HCT116 (cell line): Measurements from ENCODE around the gene PPP2R1B.

Experiments used
- EZH2phosphoT487 ChIP-seq: fragments of 200-600 bp; IDR thresholded peaks from 2 replicates; pipeline ENCODE4 v1.6.1; 2018; ENCODE audit warnings: antibody characterized with exemption, borderline replicate concordance
- POLR2A ChIP-seq: IDR thresholded peaks from 2 replicates; pipeline ENCODE4 v1.7.0; 2011; ENCODE audit warnings: borderline replicate concordance; ENCODE audit not compliant: insufficient read depth, insufficient read length; ENCODE audit errors: extremely low read depth
- RAD21 ChIP-seq: IDR thresholded peaks from 2 replicates; pipeline ENCODE4 v1.6.1; 2012; ENCODE audit warnings: low read depth, mild to moderate bottlenecking
- ZFX ChIP-seq: fragments of 450-650 bp; IDR thresholded peaks from 2 replicates; pipeline ENCODE4 v1.6.1; 2017
- TF ChIP-seq, protein P1 (sequence below), 3 experiments: fragments of 200-600 bp in 1 of 3; sonication (generic) in 1 of 3; IDR thresholded peaks in 2 of 3; conservative IDR thresholded peaks in 1 of 3; 2 replicates each; pipeline ENCODE4 v1.5.1; 2012 to 2017; ENCODE audit warnings: low read depth in 2 of 3, low read length in 2 of 3, antibody characterized with exemption in 1 of 3, borderline replicate concordance in 1 of 3, control low read depth in 1 of 3, mild to moderate bottlenecking in 1 of 3, mixed read lengths in 1 of 3, mixed run types in 1 of 3, moderate library complexity in 1 of 3; ENCODE audit not compliant: insufficient read depth in 1 of 3

DNA sequence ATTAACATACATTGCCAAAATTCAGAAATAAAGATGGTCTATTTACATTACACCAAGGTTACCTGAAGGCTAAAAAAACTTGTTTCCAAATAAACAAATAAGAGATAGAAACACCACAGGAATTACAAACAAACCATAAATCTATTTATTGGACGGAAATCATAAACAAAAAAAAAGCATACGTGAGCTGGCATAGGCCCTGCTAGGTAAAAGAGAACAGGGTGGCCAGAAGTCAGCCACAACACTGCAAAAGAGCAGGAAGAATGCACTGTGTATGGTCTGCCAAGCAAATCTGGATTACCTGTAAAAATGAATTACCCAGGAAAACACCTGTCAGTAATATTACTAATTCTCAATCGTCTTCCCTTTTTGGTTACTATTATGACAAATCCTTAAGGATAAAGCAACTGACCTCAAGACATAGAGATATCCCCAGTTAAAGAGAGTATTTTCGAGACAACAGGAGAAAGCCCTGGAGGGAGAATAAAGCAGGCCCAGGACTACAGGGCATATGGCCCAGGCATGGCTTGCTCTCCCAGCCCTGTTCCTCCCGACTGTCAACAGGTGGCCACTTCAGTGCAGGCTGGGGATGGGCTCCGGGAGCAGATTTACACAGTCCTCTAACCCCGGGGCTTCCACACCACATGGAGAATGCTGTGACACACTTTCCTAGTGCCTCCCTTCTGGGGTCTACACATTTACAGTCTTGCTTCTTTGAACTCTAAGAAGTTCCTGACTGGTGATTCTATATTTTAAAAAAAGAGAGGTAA lies 18.0 kb downstream of the PPP2R1B start:
- TF ChIP-seq, protein P1, sequence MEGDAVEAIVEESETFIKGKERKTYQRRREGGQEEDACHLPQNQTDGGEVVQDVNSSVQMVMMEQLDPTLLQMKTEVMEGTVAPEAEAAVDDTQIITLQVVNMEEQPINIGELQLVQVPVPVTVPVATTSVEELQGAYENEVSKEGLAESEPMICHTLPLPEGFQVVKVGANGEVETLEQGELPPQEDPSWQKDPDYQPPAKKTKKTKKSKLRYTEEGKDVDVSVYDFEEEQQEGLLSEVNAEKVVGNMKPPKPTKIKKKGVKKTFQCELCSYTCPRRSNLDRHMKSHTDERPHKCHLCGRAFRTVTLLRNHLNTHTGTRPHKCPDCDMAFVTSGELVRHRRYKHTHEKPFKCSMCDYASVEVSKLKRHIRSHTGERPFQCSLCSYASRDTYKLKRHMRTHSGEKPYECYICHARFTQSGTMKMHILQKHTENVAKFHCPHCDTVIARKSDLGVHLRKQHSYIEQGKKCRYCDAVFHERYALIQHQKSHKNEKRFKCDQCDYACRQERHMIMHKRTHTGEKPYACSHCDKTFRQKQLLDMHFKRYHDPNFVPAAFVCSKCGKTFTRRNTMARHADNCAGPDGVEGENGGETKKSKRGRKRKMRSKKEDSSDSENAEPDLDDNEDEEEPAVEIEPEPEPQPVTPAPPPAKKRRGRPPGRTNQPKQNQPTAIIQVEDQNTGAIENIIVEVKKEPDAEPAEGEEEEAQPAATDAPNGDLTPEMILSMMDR (IDR thresholded peaks at IDR 0.05 in 2 of 3, conservative IDR thresholded peaks at IDR 0.05 in 1 of 3; ENCODE audit: borderline replicate concordance in 1 of 3, insufficient read depth in 1 of 3, low read depth in 2 of 3, low read length in 2 of 3) = no peak
- no peak for TF ChIP-seq RAD21
- TF ChIP-seq ZFX = no peak
- TF ChIP-seq POLR2A = no peak
- TF ChIP-seq EZH2phosphoT487 = no peak
